A673 (cell line): ENCODE results near the gene ADAM21. TPM values are rescaled to one million over a fixed set of nuclear protein-coding genes. Genes with fewer than 3 reads are reported as not detected.

Source experiments
- BruUV-seq: library from RNA; stranded (reverse); fragments of 400-500 nt; replicated peaks from 2 replicates; lab custom pipeline; 2021; lab: Mats Ljungman, UMichigan
- CTCF ChIA-PET: fragments of 300-600 bp; sonication (Branson Sonifier 250); formaldehyde crosslinking; loops from one replicate; lab custom pipeline; 2022; ENCODE audit warnings: antibody characterized with exemption; lab: Charles Lee
- POLR2A ChIA-PET: fragments of 300-600 bp; sonication (Branson Sonifier 250); formaldehyde crosslinking; loops from one replicate; lab custom pipeline; 2022; ENCODE audit warnings: antibody characterized with exemption; ENCODE audit not compliant: low non-redundant PET; lab: Charles Lee
- DNase-seq: peaks from one replicate; pipeline ENCODE4 v3.0.0-alpha.2; 2015; ENCODE audit warnings: low spot score
- H3K27ac ChIP-seq: fragments of 200-600 bp; sonication (generic); 2 replicates; pipeline ENCODE4 v1.5.1; 2016; ENCODE audit warnings: mixed run types, low read depth, mild to moderate bottlenecking, mixed read lengths, antibody characterized with exemption, low read length; ENCODE audit not compliant: poor library complexity, severe bottlenecking
- H3K27me3 ChIP-seq: fragments of 200-600 bp; sonication (generic); replicated peaks from 2 replicates; pipeline ENCODE4 v1.6.1; 2017; ENCODE audit warnings: mixed run types, low read depth, mild to moderate bottlenecking, mixed read lengths, antibody characterized with exemption, low read length; ENCODE audit not compliant: insufficient read depth, poor library complexity
- H3K36me3 ChIP-seq: fragments of 200-600 bp; sonication (generic); 2 replicates; pipeline ENCODE4 v1.6.1; 2016; ENCODE audit warnings: mixed run types, mild to moderate bottlenecking, mixed read lengths, antibody characterized with exemption, low read length; ENCODE audit not compliant: insufficient read depth, poor library complexity, severe bottlenecking
- H3K4me1 ChIP-seq: fragments of 200-600 bp; sonication (generic); 2 replicates; pipeline ENCODE4 v1.6.1; 2017; ENCODE audit warnings: mixed run types, mild to moderate bottlenecking, mixed read lengths, antibody characterized with exemption, low read length; ENCODE audit not compliant: insufficient read depth, poor library complexity, severe bottlenecking
- H3K4me3 ChIP-seq: fragments of 200-600 bp; sonication (generic); 2 replicates; pipeline ENCODE4 v1.5.1; 2016; ENCODE audit warnings: low read depth, mixed run types, mild to moderate bottlenecking, mixed read lengths, low read length; ENCODE audit not compliant: poor library complexity, severe bottlenecking
- H3K9me3 ChIP-seq: fragments of 200-600 bp; sonication (generic); 2 replicates; pipeline ENCODE4 v1.6.1; 2016; ENCODE audit warnings: mixed run types, low read depth, mild to moderate bottlenecking, mixed read lengths, antibody characterized with exemption, low read length; ENCODE audit not compliant: poor library complexity, severe bottlenecking
- EZH2 ChIP-seq: fragments of 200-600 bp; sonication (generic); IDR thresholded peaks from 2 replicates; pipeline ENCODE4 v1.6.1; 2017; ENCODE audit warnings: borderline replicate concordance, low read depth, mild to moderate bottlenecking, mixed read lengths, antibody characterized with exemption, low read length; ENCODE audit not compliant: poor library complexity, severe bottlenecking
- intact Hi-C: fragments of 100-400 bp; cut with micrococcal nuclease; formaldehyde crosslinking; loops from one replicate; pipeline ENCODE4 v1.10.0; 2022; ENCODE audit not compliant: unreplicated experiment
- total RNA-seq: library from RNA; stranded (reverse); gene quantifications from 2 replicates; pipeline ENCODE4 v1.2.3, GENCODE V29; 2021
- TF ChIP-seq, protein P1 (sequence below): fragments of 300-800, 200-600 bp; sonication (generic); conservative IDR thresholded peaks from 2 replicates; pipeline ENCODE4 v1.5.1; 2017; ENCODE audit warnings: low read depth, mild to moderate bottlenecking, antibody characterized with exemption, low read length, moderate library complexity, mixed read lengths

Gene ADAM21
- total RNA-seq, 1 experiment from 2014 or later: not detected

DNA sequence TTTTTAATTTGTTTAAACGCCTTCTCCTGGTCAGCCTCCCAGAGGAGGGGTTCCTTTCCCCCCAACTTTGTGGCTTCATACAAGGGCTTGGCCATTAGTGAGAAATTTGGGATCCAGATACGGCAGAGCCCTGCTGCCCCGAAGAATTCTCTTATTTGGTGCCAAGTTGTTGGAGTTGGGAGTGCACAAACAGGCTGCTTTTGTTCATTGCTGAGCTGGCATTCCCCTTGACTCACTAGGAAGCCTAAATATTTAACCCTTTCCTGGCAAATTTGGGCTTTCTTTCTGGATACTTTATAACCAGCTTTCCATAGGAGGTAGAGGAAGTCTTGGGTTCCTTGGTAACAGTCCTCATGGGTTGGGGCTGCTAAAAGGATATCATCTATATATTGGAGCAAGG lies 10.3 kb upstream of the ADAM21 start:
- BruUV-seq: no TSS peak

DNA sequence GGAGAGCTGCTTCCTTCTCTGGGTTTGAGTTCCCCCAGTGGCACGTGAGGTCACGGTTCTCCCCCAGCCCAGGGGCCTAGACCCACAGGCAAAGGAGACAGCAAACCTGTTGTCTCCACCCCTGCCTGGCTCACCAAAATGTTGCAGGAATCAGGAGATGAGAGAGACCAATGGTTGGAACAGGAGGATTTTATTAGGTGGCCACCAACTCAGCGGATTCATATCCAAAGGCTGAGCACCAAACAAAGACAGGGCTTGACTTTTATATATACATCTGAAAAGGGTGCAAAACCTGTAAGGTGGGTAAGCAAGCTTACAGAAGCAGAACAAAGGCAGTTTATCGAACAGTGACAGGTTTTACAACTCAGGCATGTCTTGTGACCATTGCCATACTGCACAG lies 9.2 kb upstream of the ADAM21 start:
- POLR2A ChIA-PET: no interaction called here
- intact Hi-C loops: no loop called here
- CTCF ChIA-PET: no interaction called here
- Histone ChIP-seq H3K9me3 (peaks cover 17% of the 10 kb centered on the region), H3K27ac (no peak overlapping the region), H3K27me3 (no peaks in the 10 kb centered on the region), H3K4me3 (no peak overlapping the region), H3K36me3 (no peaks in the 10 kb centered on the region), H3K4me1 (no peaks in the 10 kb centered on the region)
- no peak for TF ChIP-seq EZH2
- TF ChIP-seq, protein P1, sequence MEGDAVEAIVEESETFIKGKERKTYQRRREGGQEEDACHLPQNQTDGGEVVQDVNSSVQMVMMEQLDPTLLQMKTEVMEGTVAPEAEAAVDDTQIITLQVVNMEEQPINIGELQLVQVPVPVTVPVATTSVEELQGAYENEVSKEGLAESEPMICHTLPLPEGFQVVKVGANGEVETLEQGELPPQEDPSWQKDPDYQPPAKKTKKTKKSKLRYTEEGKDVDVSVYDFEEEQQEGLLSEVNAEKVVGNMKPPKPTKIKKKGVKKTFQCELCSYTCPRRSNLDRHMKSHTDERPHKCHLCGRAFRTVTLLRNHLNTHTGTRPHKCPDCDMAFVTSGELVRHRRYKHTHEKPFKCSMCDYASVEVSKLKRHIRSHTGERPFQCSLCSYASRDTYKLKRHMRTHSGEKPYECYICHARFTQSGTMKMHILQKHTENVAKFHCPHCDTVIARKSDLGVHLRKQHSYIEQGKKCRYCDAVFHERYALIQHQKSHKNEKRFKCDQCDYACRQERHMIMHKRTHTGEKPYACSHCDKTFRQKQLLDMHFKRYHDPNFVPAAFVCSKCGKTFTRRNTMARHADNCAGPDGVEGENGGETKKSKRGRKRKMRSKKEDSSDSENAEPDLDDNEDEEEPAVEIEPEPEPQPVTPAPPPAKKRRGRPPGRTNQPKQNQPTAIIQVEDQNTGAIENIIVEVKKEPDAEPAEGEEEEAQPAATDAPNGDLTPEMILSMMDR: no peak
- DNase-seq: no peak
- no TSS peak for BruUV-seq

More for the DNA sequence above, 10.3 kb upstream of the ADAM21 start:
- H3K9me3 ChIP-seq: peaks cover 17% of the 10 kb centered on the region
- no peaks in the 10 kb centered on the region for H3K27me3 ChIP-seq
- no peak overlapping the region for H3K4me3 ChIP-seq
- no peaks in the 10 kb centered on the region for H3K4me1 ChIP-seq
- intact Hi-C loops: no loop called here
- ChIA-PET CTCF (no interaction called here), POLR2A (no interaction called here)
- H3K27ac ChIP-seq: no peak overlapping the region
- DNase-seq: no peak
- TF ChIP-seq, protein P1: no peak
- no peak for TF ChIP-seq EZH2
- no peaks in the 10 kb centered on the region for H3K36me3 ChIP-seq

DNA sequence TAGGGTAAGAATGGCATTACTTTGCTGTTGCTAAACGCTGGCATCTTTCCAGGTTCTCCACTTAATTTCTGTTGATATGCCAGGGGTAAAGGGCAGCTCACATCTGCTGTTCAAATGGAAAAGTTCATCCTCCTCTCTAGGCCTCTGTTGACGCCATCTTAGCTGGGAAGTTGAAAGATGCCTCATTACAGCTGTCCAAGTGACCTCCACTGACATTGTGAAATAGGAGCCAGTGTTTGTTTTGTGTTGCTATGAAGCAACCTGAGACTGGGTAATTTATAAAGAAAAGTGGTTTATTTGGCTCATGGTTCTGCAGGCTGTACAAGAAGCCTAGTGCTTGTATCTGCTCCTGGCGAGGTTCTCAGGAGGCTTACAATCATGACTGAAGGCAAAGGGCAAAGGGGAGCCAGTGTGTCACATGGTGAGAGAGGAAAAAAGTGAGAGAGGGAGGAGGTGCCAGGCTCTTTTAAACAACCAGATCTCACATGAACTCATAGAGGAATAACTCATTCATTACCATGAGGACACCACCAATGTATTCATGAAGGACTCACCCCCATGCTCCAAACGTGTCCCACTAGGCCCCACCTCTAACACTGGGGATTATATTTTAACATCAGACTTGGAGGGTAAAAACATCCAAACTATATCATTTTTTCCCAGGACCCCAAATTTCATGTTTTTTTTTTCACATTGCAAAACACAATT lies 3.2 kb upstream of the ADAM21 start:
- peaks cover under 1% of the 10 kb centered on the region for H3K27me3 ChIP-seq
- CTCF ChIA-PET: no interaction called here
- H3K4me1 ChIP-seq: no peaks in the 10 kb centered on the region
- no peak overlapping the region for H3K4me3 ChIP-seq
- no TSS peak for BruUV-seq
- POLR2A ChIA-PET: no interaction called here
- no peaks in the 10 kb centered on the region for H3K9me3 ChIP-seq
- no peak for TF ChIP-seq EZH2
- TF ChIP-seq, protein P1: no peak
- no peak overlapping the region for H3K27ac ChIP-seq
- intact Hi-C loops: no loop called here
- H3K36me3 ChIP-seq: no peaks in the 10 kb centered on the region
- no peak for DNase-seq
